SU-DHL-6 (cell line): Measurements from ENCODE around the gene ITPR1.

Experiments
- EZH2phosphoT487 ChIP-seq: fragments of 200-600 bp; sonication (generic), shearing (Covaris generic); conservative IDR thresholded peaks from 2 replicates; pipeline ENCODE4 v1.6.1; 2018; ENCODE audit warnings: mild to moderate bottlenecking, antibody characterized with exemption, low read length, moderate library complexity, mixed read lengths
- TF ChIP-seq, protein P1 (sequence below): fragments of 200-600 bp; sonication (generic); IDR thresholded peaks from one replicate; pipeline ENCODE4 v1.5.1; 2017; ENCODE audit warnings: antibody characterized with exemption, mild to moderate bottlenecking, low read length, moderate library complexity; ENCODE audit not compliant: insufficient read depth, poor library complexity, severe bottlenecking

DNA sequence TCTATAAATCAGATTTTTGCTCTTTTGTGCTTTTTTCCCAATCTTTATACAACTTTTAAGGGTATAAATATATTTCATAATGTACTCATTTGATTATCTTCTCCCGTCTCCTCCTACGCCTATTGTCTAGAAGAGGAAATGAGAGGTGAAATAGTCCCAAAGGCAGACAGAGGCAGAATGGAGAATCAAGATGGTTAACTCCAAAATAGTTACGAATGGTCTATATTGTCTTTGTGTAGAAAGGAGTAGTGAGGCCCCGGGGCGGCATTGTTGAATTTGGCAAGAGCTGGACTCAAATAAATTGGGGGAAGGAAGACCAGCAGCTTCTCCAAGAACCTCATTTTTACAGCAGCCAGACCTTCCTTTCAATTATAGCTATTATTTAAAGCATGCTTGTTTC lies 23.9 kb downstream of the ITPR1 start:
- TF ChIP-seq, protein P1, sequence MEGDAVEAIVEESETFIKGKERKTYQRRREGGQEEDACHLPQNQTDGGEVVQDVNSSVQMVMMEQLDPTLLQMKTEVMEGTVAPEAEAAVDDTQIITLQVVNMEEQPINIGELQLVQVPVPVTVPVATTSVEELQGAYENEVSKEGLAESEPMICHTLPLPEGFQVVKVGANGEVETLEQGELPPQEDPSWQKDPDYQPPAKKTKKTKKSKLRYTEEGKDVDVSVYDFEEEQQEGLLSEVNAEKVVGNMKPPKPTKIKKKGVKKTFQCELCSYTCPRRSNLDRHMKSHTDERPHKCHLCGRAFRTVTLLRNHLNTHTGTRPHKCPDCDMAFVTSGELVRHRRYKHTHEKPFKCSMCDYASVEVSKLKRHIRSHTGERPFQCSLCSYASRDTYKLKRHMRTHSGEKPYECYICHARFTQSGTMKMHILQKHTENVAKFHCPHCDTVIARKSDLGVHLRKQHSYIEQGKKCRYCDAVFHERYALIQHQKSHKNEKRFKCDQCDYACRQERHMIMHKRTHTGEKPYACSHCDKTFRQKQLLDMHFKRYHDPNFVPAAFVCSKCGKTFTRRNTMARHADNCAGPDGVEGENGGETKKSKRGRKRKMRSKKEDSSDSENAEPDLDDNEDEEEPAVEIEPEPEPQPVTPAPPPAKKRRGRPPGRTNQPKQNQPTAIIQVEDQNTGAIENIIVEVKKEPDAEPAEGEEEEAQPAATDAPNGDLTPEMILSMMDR: no peak
- TF ChIP-seq EZH2phosphoT487: no peak
